Upper lobe of left lung (tissue), 6 donors: ENCODE results near the gene OPA3. TPM values are rescaled to one million over a fixed set of nuclear protein-coding genes. Genes with fewer than 3 reads are reported as not detected.

Experiments used
- ATAC-seq, 2 donors: fragments of 200-7000 bp; cut with Tn5 transposase; one replicate each; pipeline ENCODE4 v1.9.1; 2022; ENCODE audit warnings: mild to moderate bottlenecking in 2 of 2, moderate library complexity in 2 of 2; ENCODE audit not compliant: low FRiP score in 2 of 2
- DNase-seq, 2 donors: peaks; one replicate each; pipeline ENCODE4 v3.0.0-alpha.2; 2019 to 2020
- H3K27ac ChIP-seq, 4 donors: fragments of 200-600 bp; sonication (generic); one replicate each; pipeline ENCODE4 v1.5.1; 2016 to 2019
- H3K27me3 ChIP-seq, 4 donors: fragments of 200-600 bp; sonication (generic); one replicate each; pipeline ENCODE4 v1.5.1; 2017 to 2019
- H3K36me3 ChIP-seq, 4 donors: fragments of 200-600 bp; sonication (generic); one replicate each; pipeline ENCODE4 v1.5.1; 2016 to 2019
- H3K4me1 ChIP-seq, 4 donors: fragments of 200-600 bp; sonication (generic); one replicate each; pipeline ENCODE4 v1.5.1; 2018 to 2019
- H3K4me3 ChIP-seq, 4 donors: fragments of 200-600 bp; sonication (generic); one replicate each; pipeline ENCODE4 v1.5.1; 2017 to 2019; ENCODE audit warnings: mild to moderate bottlenecking in 2 of 4, moderate library complexity in 1 of 4
- H3K9me3 ChIP-seq, 4 donors: fragments of 200-600 bp; sonication (generic); one replicate each; pipeline ENCODE4 v1.5.1; 2018 to 2019
- EP300 ChIP-seq, 4 donors: sonication (generic); formaldehyde crosslinking; IDR thresholded peaks; one replicate each; pipeline ENCODE4 v1.5.1; 2017; ENCODE audit warnings: antibody characterized with exemption in 4 of 4, control low read depth in 2 of 4
- POLR2A ChIP-seq, 4 donors: fragments of 450-650 bp; IDR thresholded peaks; one replicate each; pipeline ENCODE4 v1.5.1; 2016 to 2017; ENCODE audit warnings: antibody characterized with exemption in 4 of 4, mild to moderate bottlenecking in 2 of 4
- POLR2AphosphoS5 ChIP-seq, 2 donors: sonication (generic); formaldehyde crosslinking; IDR thresholded peaks; one replicate each; pipeline ENCODE4 v1.5.1; 2017; ENCODE audit warnings: antibody characterized with exemption in 2 of 2
- WGBS, 2 donors: methylation state at CpG; one replicate each; pipeline ENCODE4 v1.1.5; 2017 to 2018; 5-methylcytosine and 5-hydroxymethylcytosine counted together
- total RNA-seq, 6 donors: library from RNA; depleted of rRNA in 4 of 6; stranded (reverse); fragments of >200 nt in 4 of 6; gene quantifications; one replicate each; pipeline versions ENCODE4 v1.1.0 to v1.2.1, GENCODE V29; 2016 to 2021
- TF ChIP-seq, protein P1 (sequence below), 6 experiments: fragments of 450-650 bp in 4 of 6; fragments of 200-600 bp in 2 of 6; sonication (generic) in 2 of 6; IDR thresholded peaks; one replicate each; pipeline ENCODE4 v1.5.1; 2016 to 2019; ENCODE audit warnings: antibody characterized with exemption in 6 of 6
- donor health status: DM: no; HTN: no; CAD: no; lungs with moderate emphysema.
- donor health status: DM: no; HTN: yes; CAD: no; lungs with severe emphysema.

OPA3 gene
- total RNA-seq, 6 donors from 2014 or later: 9.9 to 14.3 (median 12.7) TPM

DNA sequence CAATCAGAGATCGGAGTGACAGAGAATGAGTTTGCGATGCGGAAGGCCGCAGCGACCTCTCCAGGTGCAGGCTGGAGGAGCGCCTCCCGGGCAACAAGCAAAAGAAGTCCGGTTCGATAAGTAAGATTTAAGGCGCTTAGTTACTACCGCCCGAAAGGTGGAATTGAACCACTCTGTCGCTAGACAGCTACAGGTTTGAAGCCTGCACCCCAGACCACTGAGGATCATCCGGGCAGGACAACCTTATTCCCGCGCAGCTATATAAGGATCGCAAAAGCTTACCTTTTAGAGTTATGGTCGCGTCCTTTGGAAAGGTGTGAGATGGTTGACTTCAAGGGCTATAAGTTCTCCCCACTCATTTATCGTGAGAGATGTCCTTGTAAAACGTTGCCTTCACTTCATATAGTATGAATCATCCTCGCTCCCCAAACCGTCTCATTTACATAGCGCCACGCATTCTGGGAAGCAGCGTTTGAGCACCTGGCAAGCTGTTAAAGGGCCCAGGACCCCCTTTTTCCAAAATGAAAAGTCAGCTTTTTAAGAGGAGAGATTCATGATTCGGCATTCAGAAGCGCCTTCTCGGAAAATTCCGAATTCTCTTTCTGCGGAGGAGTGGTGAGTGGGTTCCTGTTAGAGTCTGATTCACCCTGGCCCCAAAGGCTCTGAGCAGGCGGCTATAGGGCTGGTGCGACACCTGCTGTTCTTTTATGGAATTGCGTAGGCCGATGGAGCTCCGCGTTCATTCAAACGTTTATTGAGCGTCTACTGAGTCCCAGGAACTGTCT, 106.0 kb downstream of the OPA3 start:
- 0 to 1% methylated on average over 33 to 39 of the region's 39 CpGs for WGBS, 2 donors
- peak; percentile 86 to 90 for DNase-seq
- TF ChIP-seq, protein P1, sequence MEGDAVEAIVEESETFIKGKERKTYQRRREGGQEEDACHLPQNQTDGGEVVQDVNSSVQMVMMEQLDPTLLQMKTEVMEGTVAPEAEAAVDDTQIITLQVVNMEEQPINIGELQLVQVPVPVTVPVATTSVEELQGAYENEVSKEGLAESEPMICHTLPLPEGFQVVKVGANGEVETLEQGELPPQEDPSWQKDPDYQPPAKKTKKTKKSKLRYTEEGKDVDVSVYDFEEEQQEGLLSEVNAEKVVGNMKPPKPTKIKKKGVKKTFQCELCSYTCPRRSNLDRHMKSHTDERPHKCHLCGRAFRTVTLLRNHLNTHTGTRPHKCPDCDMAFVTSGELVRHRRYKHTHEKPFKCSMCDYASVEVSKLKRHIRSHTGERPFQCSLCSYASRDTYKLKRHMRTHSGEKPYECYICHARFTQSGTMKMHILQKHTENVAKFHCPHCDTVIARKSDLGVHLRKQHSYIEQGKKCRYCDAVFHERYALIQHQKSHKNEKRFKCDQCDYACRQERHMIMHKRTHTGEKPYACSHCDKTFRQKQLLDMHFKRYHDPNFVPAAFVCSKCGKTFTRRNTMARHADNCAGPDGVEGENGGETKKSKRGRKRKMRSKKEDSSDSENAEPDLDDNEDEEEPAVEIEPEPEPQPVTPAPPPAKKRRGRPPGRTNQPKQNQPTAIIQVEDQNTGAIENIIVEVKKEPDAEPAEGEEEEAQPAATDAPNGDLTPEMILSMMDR (IDR thresholded peaks at IDR 0.05): peak; percentile 90 to 97 (median 94)
- TF ChIP-seq POLR2AphosphoS5 (IDR thresholded peaks at IDR 0.05) (peak; percentile 42 to 51), POLR2A (IDR thresholded peaks at IDR 0.05) (peak in 1 of 4 donors; percentile 0), EP300 (IDR thresholded peaks at IDR 0.05) (no peak)

DNA sequence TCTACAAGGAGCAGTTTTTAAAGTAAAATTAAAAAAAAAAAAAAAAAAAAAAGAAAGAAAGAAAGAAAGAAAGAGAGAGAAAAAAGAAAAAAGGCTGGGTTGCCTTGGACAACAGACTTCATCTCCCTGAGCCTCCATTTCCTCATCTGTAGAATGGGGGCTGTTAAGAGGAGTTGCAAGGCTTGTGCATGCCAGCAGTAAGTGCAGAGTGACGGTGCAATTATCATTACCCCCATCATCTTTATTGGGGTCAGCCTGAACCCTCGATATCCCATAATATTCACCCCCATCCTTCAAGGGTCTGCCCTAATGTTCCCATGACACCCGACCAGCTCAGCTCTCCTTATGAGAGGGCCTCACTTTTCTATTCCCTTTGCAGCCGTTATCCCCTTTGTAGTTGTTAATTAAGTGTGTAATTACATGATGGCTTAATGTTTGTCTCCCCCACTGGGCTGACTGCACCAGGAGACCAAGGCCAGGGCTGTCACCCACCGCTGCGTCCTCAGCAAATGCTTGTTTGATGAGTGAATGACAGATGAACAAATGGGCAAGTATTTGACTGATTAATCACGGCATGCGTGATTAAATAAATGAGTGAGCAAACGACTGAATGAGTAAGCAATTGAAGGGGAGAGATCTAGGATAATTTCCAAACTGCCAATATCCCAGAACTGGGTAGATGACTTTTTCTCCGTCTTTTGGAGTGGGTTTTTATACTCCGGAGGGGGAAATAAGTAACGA, 106.7 kb downstream of the OPA3 start:
- DNase-seq (peak in 1 of 2 donors; percentile 77), ATAC-seq (no peak)
- H3K9me3 ChIP-seq: no peaks in the 10 kb centered on the region
- no peaks in the 10 kb centered on the region for H3K36me3 ChIP-seq
- peaks cover 0 to 4% (median 0%) of the 10 kb centered on the region in 4 donors for H3K27me3 ChIP-seq
- H3K4me3 ChIP-seq: peak overlapping the region in 3 of 4 donors; percentile 38 to 55 (median 51)
- peak overlapping the region; percentile 92 to 98 (median 98) for H3K27ac ChIP-seq
- H3K4me1 ChIP-seq: peaks cover 9 to 18% (median 13%) of the 10 kb centered on the region in 4 donors
- 5 to 9% methylated on average over 12 of the region's 12 CpGs for WGBS, 2 donors
- TF ChIP-seq POLR2A (IDR thresholded peaks at IDR 0.05) (no peak), EP300 (IDR thresholded peaks at IDR 0.05) (no peak), POLR2AphosphoS5 (IDR thresholded peaks at IDR 0.05) (no peak)
- TF ChIP-seq, protein P1 (IDR thresholded peaks at IDR 0.05): no peak

More for the DNA sequence above, 106.0 kb downstream of the OPA3 start:
- Histone ChIP-seq H3K36me3 (no peaks in the 10 kb centered on the region), H3K9me3 (no peaks in the 10 kb centered on the region), H3K27me3 (peaks cover 0 to 3% (median 0%) of the 10 kb centered on the region in 4 donors), H3K27ac (peak overlapping the region; percentile 92 to 98 (median 98)), H3K4me3 (peak overlapping the region in 3 of 4 donors; percentile 38 to 55 (median 51)), H3K4me1 (peaks cover 9 to 15% (median 12%) of the 10 kb centered on the region in 4 donors)
- peak; percentile 68 to 94 for ATAC-seq

Other genes with a start within 250 kb of the OPA3 start
- gene KLC3, start 244.1 kb downstream of the OPA3 start, total RNA-seq: 1 to 10 TPM; 2.4 to 9.5 (median 3.9) TPM
- gene ERCC2, start 214.2 kb downstream of the OPA3 start, total RNA-seq: 10 to 100 TPM in 5 of 6 donors, 1 to 10 TPM in 1; 7.4 to 19.1 (median 13.0) TPM
- 10 to 100 TPM; 27.8 to 76.2 (median 57.5) TPM for gene PPP1R13L, start 179.7 kb downstream of the OPA3 start, total RNA-seq
- 1 to 10 TPM; 1.0 to 7.7 (median 5.8) TPM for gene POLR1G, start 178.2 kb downstream of the OPA3 start, total RNA-seq
- gene ERCC1, start 160.9 kb downstream of the OPA3 start, total RNA-seq: 100 to 1,000 TPM in 1 of 6 donors, 10 to 100 TPM in 5; 53.7 to 102 (median 76.2) TPM
- gene FOSB, start 116.8 kb downstream of the OPA3 start, total RNA-seq: 100 to 1,000 TPM in 2 of 6 donors, 10 to 100 TPM in 2, 1 to 10 TPM in 1, not detected in 1; 8.8 to 152 (median 94.9) TPM
- gene RTN2, start 87.8 kb downstream of the OPA3 start, total RNA-seq: 10 to 100 TPM in 3 of 6 donors, 1 to 10 TPM in 3; 5.2 to 17.8 (median 11.1) TPM
- 1 to 10 TPM in 3 of 6 donors, under 1 TPM in 2, not detected in 1; 0.89 to 6.3 (median 1.1) TPM for gene PPM1N, start 86.4 kb downstream of the OPA3 start, total RNA-seq
- gene VASP, start 77.3 kb downstream of the OPA3 start, total RNA-seq: 100 to 1,000 TPM in 4 of 6 donors, 10 to 100 TPM in 2; 68.1 to 266 (median 143) TPM
- 10 to 100 TPM in 2 of 6 donors, 1 to 10 TPM in 4; 1.0 to 22.1 (median 6.8) TPM for gene GPR4, start 17.4 kb upstream of the OPA3 start, total RNA-seq
- gene EML2, start 54.6 kb upstream of the OPA3 start, total RNA-seq: 10 to 100 TPM; 34.1 to 70.2 (median 48.2) TPM
- 10 to 100 TPM in 1 of 6 donors, 1 to 10 TPM in 5; 2.9 to 17.8 (median 6.0) TPM for gene GIPR, start 83.4 kb upstream of the OPA3 start, total RNA-seq
- 100 to 1,000 TPM in 5 of 6 donors, 10 to 100 TPM in 1; 58.7 to 261 (median 161) TPM for gene SNRPD2, start 107.2 kb upstream of the OPA3 start, total RNA-seq
- gene QPCTL, start 107.9 kb upstream of the OPA3 start, total RNA-seq: 10 to 100 TPM in 3 of 6 donors, 1 to 10 TPM in 3; 7.1 to 18.3 (median 10.1) TPM
- 10 to 100 TPM; 12.0 to 21.1 (median 20.6) TPM for gene FBXO46, start 146.1 kb upstream of the OPA3 start, total RNA-seq
- gene MEIOSIN, start 148.6 kb upstream of the OPA3 start, total RNA-seq: not detected
- 10 to 100 TPM in 4 of 6 donors, 1 to 10 TPM in 2; 6.2 to 36.7 (median 17.8) TPM for gene SIX5, start 184.4 kb upstream of the OPA3 start, total RNA-seq
- 100 to 1,000 TPM in 1 of 6 donors, 10 to 100 TPM in 5; 24.2 to 192 (median 43.8) TPM for gene DMPK, start 197.7 kb upstream of the OPA3 start, total RNA-seq
- 100 to 1,000 TPM in 1 of 6 donors, 10 to 100 TPM in 5; 29.4 to 109 (median 57.4) TPM for gene DMWD, start 208.0 kb upstream of the OPA3 start, total RNA-seq
- gene RSPH6A, start 230.5 kb upstream of the OPA3 start, total RNA-seq: 1 to 10 TPM in 1 of 6 donors, under 1 TPM in 3, not detected in 2; 0.15 to 5.2 (median 0.32) TPM